GM21526 (cell line): Measurements from ENCODE around the gene C1orf50.
"Not testable (repeated sequence)": the region's sequence is repeated elsewhere in the genome, so short reads cannot be mapped to it uniquely, and the experiment has no call there.

ENCODE experiments used
- ATAC-seq: cut with Tn5 transposase; IDR thresholded peaks from one replicate; pipeline ENCODE4 v1.9.1; 2021; ENCODE audit warnings: moderate library complexity; ENCODE audit not compliant: unreplicated experiment, low FRiP score

The C1orf50 gene

GRCh38 chr1:42793824-42794223, 26.8 kb downstream of the C1orf50 start:
- ATAC-seq = no peak

GRCh38 chr1:42797414-42797813, 30.4 kb downstream of the C1orf50 start:
- no peak for ATAC-seq

- ATAC-seq = no peak
Observed at GRCh38 chr1:42797979-42798378, 30.9 kb downstream of the C1orf50 start.

- no peak for ATAC-seq
Observed at GRCh38 chr1:42801832-42802473, 34.9 kb downstream of the C1orf50 start.

- ATAC-seq = no peak
Observed at GRCh38 chr1:42806171-42806570, 39.1 kb downstream of the C1orf50 start.

- ATAC-seq = no peak
Observed at GRCh38 chr1:42806593-42806992, 39.5 kb downstream of the C1orf50 start.

GRCh38 chr1:42807056-42807668, 40.1 kb downstream of the C1orf50 start:
- ATAC-seq = no peak

GRCh38 chr1:42814815-42815214, 47.8 kb downstream of the C1orf50 start:
- ATAC-seq = not testable (repeated sequence)

GRCh38 chr1:42815941-42816584, 49.0 kb downstream of the C1orf50 start:
- ATAC-seq = peak; percentile 14

GRCh38 chr1:42816585-42817439, 49.8 kb downstream of the C1orf50 start, which contains the start of the genes ERMAP and SVBP:
ERMAP (plus strand) TSS chr1:42817122; CDS start chr1:42830449, 13,327 bp downstream.
SVBP (minus strand) TSS chr1:42817397; CDS start chr1:42816544, 853 bp downstream.
- ATAC-seq = peak; percentile 79

GRCh38 chr1:42817440-42817767, 50.4 kb downstream of the C1orf50 start:
- ATAC-seq = no peak

GRCh38 chr1:42817976-42818375, 50.9 kb downstream of the C1orf50 start:
- ATAC-seq = no peak

GRCh38 chr1:42820813-42821212, 53.8 kb downstream of the C1orf50 start:
- no peak for ATAC-seq

- no peak for ATAC-seq
Observed at GRCh38 chr1:42821690-42822089, 54.6 kb downstream of the C1orf50 start.

GRCh38 chr1:42822800-42823392, 55.8 kb downstream of the C1orf50 start:
- no peak for ATAC-seq

- no peak for ATAC-seq
Observed at GRCh38 chr1:42824481-42825035, 57.5 kb downstream of the C1orf50 start.

GRCh38 chr1:42825036-42825851, 58.2 kb downstream of the C1orf50 start:
- ATAC-seq = no peak
